ENCODE results near the gene SYNGAP1. TPM values are rescaled to one million over a fixed set of nuclear protein-coding genes. Genes with fewer than 3 reads are reported as not detected.
A peak's percentile ranks its signal among the peaks of the same experiment; 100 is the strongest.

SYNGAP1 gene
- total and polyA plus RNA-seq, 2 of the 8 experiments (the other 6 are each of a cell fraction or from before 2014, with no cell fraction given): 31.0 to 101 TPM

DNA sequence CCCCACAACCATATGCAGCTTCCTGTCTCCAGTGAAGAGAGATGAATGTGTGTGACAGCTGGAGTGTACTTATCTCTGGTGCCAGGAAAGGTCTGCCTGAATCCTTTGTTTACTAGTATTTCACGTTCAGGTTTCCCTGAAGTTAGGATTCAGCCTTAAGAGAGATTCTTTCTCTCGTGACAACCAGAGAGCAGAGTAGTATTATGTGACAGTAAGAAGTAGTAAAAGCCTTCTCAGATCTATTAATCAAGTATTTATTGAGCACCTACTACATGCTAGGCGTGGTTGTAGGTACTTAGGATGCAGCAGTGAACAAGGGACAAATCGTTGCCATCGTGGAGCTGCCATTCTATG, 27.3 kb upstream of the SYNGAP1 start:
- Histone ChIP-seq H4K20me1 (replicated peaks in 1 of 2; ENCODE audit: control insufficient read depth in 1 of 2, insufficient read depth in 2 of 2, low read length in 2 of 2) (peaks cover 2 to 9% of the 10 kb centered on the region in 2 experiments), H2BK120ac (replicated peaks; ENCODE audit: low read depth, low read length) (no peak overlapping the region), H3K27me3 (replicated peaks in 1 of 4; ENCODE audit: control insufficient read depth in 3 of 4, extremely low read depth in 1 of 4, insufficient read depth in 3 of 4, low read length in 3 of 4) (no peaks in the 10 kb centered on the region), H3K14ac (ENCODE audit: insufficient read length) (no peak overlapping the region), H3K27ac (ENCODE audit: low read depth, low read length) (no peak overlapping the region), H3K36me3 (ENCODE audit: control insufficient read depth in 2 of 4, insufficient read depth in 4 of 4, low read length in 3 of 4) (peaks cover 0 to 1% (median under 1%) of the 10 kb centered on the region in 4 experiments; a peak in 5 of 8 replicates), H3K4me3 (ENCODE audit: extremely low read depth in 1 of 4, insufficient read depth in 2 of 4, low read depth in 3 of 4, low read length in 4 of 4) (peak overlapping the region; percentile 81 to 82 (median 82)), H3K23me2 (ENCODE audit: low read depth, low read length) (peaks cover 6% of the 10 kb centered on the region; the same call in 1 of the 2 replicates), H3K56ac (replicated peaks; ENCODE audit: insufficient read length, low read depth, low read length) (no peak overlapping the region), H2BK20ac (ENCODE audit: low read length) (no peak overlapping the region), H3K9me3 (ENCODE audit: insufficient read depth in 2 of 2, low read depth in 1 of 2, low read length in 1 of 2) (no peaks in the 10 kb centered on the region), H2BK12ac (ENCODE audit: low read depth, low read length) (no peak overlapping the region), H3K4me1 (replicated peaks in 1 of 4; ENCODE audit: control insufficient read depth in 3 of 4, insufficient read depth in 4 of 4, low read length in 3 of 4) (peaks cover 0 to 6% (median 3%) of the 10 kb centered on the region in 4 experiments; a peak in 4 of 7 replicates), H4K5ac (ENCODE audit: insufficient read length, low read depth, low read length) (no peak overlapping the region), H3K9ac (replicated peaks in 1 of 4; ENCODE audit: extremely low read depth in 1 of 4, low read depth in 3 of 4, low read length in 3 of 4) (peak overlapping the region; percentile 38 to 78 (median 62); a peak in 4 of 7 replicates), H4K8ac (ENCODE audit: extremely low read depth, insufficient read depth, low read length) (no peak overlapping the region), H2BK5ac (ENCODE audit: low read depth, low read length) (no peak overlapping the region; the same call in 1 of the 2 replicates), H3K4ac (replicated peaks; ENCODE audit: insufficient read length, low read depth, low read length) (no peak overlapping the region), H2BK15ac (ENCODE audit: low read length) (no peak overlapping the region), H3K4me2 (ENCODE audit: insufficient read depth in 1 of 2, low read depth in 2 of 2, low read length in 2 of 2) (peak overlapping the region; percentile 83 to 95), H3K79me2 (ENCODE audit: control insufficient read depth in 1 of 2, insufficient read depth in 2 of 2, low read length in 2 of 2) (peaks cover 37 to 51% of the 10 kb centered on the region in 2 experiments), H2AK5ac (ENCODE audit: low read depth, low read length) (no peak overlapping the region), H2AFZ (ENCODE audit: low read length) (no peak overlapping the region), H3K79me1 (ENCODE audit: low read depth, low read length) (peaks cover 3% of the 10 kb centered on the region), H3K23ac (ENCODE audit: insufficient read length) (no peak overlapping the region), H4K91ac (replicated peaks; ENCODE audit: insufficient read length, low read length) (no peak overlapping the region), H3K18ac (ENCODE audit: extremely low read depth, low read length) (no peak overlapping the region)
- CTCF ChIA-PET (ENCODE audit: partially characterized antibody): no interaction called here
- 69% methylated on average over 5 of the region's 5 CpGs; no CpG with 5 or more reads in 1 of the 2 experiments for WGBS, 2 experiments (ENCODE audit: extremely low coverage in 1 of 2, insufficient coverage in 1 of 2, insufficient read length in 1 of 2, insufficient replicate concordance in 2 of 2, low coverage in 1 of 2, low lambda C conversion rate in 2 of 2, missing lambda C conversion rate in 1 of 2)
- no peak for DNase-seq (ENCODE audit: low read depth in 1 of 2, low spot score in 2 of 2)
- FAIRE-seq: no peak
- POLR2A ChIA-PET (ENCODE audit: partially characterized antibody): interaction anchor here (1.0 to 2.6 kb wide), 9 partner anchors 8 to 81 kb away, joined by 3 to 10 read pairs (median 4); partner anchors contain the start of genes CUTA and ZBTB9
- TF ChIP-seq TBP (IDR thresholded peaks at IDR 0.05; ENCODE audit: low read depth, low read length) (no peak), KDM1A (IDR thresholded peaks at IDR 0.05; ENCODE audit: borderline replicate concordance, low read length) (no peak), PHF8 (conservative IDR thresholded peaks at IDR 0.05; ENCODE audit: low read depth, low read length) (no peak), BCL11A (IDR thresholded peaks at IDR 0.05; ENCODE audit: low read depth in 2 of 2, low read length in 2 of 2) (no peak), TAF7 (optimal IDR thresholded peaks at IDR 0.05; ENCODE audit: borderline replicate concordance, low read depth, low read length) (no peak)
